GM18951 (cell line): ENCODE data around the gene CENPQ.
"Not testable (repeated sequence)": the region's sequence is repeated elsewhere in the genome, so short reads cannot be mapped to it uniquely, and the experiment has no call there.

Source experiments
- POLR2A ChIP-seq: IDR thresholded peaks from 4 replicates; pipeline ENCODE4 v1.6.1; 2011; ENCODE audit warnings: mild to moderate bottlenecking; ENCODE audit not compliant: insufficient read length, insufficient read depth; ENCODE audit errors: extremely low read depth
- in situ Hi-C: fragments of 300-500 bp; cut with MboI; formaldehyde crosslinking; loops from one replicate; pipeline ENCODE4 v1.12.0; 2022; ENCODE audit warnings: low sequenced_read_pairs, mixed read lengths, inconsistent platforms; ENCODE audit not compliant: unreplicated experiment

The CENPQ gene

DNA sequence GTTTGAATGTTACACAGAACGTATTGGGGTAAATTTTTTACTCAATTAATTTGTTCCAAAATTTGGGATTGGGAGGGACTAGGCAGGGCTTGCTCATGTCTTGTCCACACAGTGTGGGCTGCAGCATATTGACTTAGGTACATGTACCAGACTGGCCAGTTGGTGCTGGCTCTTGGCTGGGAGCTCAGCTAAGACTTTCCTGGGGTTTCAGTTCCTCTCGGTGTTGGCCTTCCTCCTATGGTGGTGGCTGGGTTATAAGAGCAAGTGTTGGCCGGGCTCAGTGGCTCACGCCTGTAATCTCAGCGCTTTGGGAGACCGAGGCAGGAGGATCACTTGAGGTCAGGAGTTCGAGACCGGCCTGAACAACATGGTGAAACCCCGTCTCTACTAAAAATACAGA is 4.9 kb downstream of the CENPQ start:
- in situ Hi-C loops: no loop called here
- TF ChIP-seq POLR2A: no peak

DNA sequence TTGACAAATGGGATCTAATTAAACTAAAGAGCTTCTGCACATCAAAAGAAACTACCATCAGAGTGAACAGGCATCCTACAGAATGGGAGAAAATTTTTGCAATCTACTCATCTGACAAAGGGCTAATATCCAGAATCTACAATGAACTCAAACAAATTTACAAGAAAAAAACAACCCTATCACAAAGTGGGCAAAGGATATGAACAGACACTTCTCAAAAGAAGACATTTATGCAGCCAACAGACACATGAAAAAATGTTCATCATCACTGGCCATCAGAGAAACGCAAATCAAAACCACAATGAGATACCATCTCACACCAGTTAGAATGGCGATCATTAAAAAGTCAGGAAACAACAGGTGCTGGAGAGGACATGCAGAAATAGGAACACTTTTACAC is 13.4 kb downstream of the CENPQ start:
- in situ Hi-C loops: not testable (repeated sequence)

DNA sequence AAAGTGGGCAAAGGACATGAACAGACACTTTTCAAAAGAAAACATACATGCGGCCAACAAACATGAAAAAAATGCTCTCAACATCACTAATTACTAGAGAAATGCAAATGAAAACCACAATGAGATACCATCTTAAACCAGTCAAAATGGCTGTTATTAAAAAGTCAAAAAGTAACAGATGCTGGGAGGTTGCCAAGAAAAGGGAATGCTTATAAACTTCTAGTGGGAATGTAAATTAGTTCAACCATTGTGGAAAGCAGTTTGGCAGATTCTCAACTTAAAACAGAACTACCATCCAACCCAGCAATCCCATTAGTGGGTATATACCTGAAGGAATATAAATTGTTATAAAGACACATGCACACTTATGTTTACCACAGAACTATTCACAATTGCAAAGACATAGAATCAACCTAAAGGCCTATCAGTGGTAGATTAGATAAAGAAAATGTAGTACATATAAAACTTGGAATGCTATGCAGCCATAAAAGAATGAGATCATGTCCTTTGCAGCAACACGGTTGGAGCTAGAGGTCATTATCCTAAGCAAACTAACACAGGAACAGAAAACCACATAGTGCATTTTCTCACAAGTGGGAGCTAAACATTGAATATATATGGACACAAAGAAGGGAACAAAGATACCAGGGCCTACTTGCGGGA is 16.3 kb downstream of the CENPQ start:
- in situ Hi-C loops: no loop called here
- TF ChIP-seq POLR2A: no peak

GRCh38 chr6:49481846-49482245 is 18.7 kb downstream of the CENPQ start:
- in situ Hi-C loops: not testable (repeated sequence)

- in situ Hi-C loops: not testable (repeated sequence)
Observed at GRCh38 chr6:49483380-49483779, 20.2 kb downstream of the CENPQ start.

- TF ChIP-seq POLR2A: no peak
- in situ Hi-C loops: no loop called here
Observed at GRCh38 chr6:49490633-49491032, 27.5 kb downstream of the CENPQ start.

DNA sequence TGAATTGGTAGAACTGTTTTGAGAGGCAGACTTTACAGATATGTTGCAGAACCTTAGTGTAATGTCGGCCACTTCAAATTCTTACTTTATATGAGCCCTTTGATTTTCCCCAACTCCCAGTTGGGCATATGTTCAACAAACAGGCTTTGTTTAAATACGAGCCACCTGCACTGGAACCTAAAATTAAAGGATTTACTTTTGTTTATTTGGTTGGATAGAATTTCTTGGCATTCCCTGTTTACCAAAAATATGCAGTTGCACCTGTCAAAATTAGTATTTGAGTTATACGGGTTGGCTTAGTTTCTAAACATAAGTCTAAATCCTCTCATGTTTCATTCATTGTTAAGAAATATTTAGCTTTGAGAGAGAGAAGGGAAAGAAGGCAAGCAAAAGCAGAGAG is 34.1 kb downstream of the CENPQ start:
- TF ChIP-seq POLR2A: no peak
- in situ Hi-C loops: no loop called here

GRCh38 chr6:49499126-49499525 is 36.0 kb downstream of the CENPQ start:
- no peak for TF ChIP-seq POLR2A

GRCh38 chr6:49499623-49500022 is 36.5 kb downstream of the CENPQ start, which contains the start of gene GLYATL3:
Gene GLYATL3 (plus strand): TSS chr6:49499923. CDS start chr6:49511991, 12,068 bp downstream.
- TF ChIP-seq POLR2A: no peak
- in situ Hi-C loops: loop anchor here (25.0 kb wide), 1 partner anchor 363 kb away; the partner anchor contains the start of gene CRISP1

More at GRCh38 chr6:49499126-49499525, 36.0 kb downstream of the CENPQ start:
- in situ Hi-C loops: no loop called here

- in situ Hi-C loops: loop anchor here (25.0 kb wide), 1 partner anchor 358 kb away; the partner anchor contains the start of gene CRISP1
- TF ChIP-seq POLR2A: no peak
Observed at GRCh38 chr6:49504666-49505065, 41.5 kb downstream of the CENPQ start.

DNA sequence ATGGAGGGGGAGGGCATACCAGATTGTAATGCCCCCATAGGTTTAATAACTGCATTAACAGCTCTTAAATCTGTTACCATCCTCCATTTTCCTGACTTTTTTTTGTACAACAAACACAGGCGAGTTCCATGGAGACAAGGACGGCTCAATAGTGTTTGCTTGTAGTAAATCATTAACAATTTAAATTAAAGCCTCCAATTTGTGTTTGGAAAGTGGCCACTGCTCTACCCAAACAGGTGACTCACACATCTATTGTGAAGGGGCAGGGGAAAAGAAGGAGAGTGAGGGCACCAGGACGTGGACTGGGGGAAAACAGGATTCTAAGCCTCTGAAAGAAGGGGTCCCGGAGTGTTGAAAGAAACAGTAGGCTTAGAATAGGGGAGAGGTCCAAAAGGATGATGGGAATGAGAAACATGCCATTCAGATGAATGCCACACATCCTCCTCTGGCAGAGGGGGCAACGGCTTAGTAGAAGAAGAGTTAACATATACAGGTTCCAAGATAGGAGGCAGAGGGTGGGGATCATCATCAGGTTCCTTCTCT is 43.5 kb downstream of the CENPQ start:
- no peak for TF ChIP-seq POLR2A
- in situ Hi-C loops: loop anchor here (25.0 kb wide), 1 partner anchor 356 kb away; the partner anchor contains the start of gene CRISP1

- in situ Hi-C loops: loop anchor here (25.0 kb wide), 1 partner anchor 353 kb away; the partner anchor contains the start of gene CRISP1
- TF ChIP-seq POLR2A: no peak
Observed at GRCh38 chr6:49509342-49509741, 46.2 kb downstream of the CENPQ start.

- in situ Hi-C loops: loop anchor here (25.0 kb wide), 1 partner anchor 349 kb away; the partner anchor contains the start of gene CRISP1
- no peak for TF ChIP-seq POLR2A
Observed at GRCh38 chr6:49513153-49513989, 50.2 kb downstream of the CENPQ start.

DNA sequence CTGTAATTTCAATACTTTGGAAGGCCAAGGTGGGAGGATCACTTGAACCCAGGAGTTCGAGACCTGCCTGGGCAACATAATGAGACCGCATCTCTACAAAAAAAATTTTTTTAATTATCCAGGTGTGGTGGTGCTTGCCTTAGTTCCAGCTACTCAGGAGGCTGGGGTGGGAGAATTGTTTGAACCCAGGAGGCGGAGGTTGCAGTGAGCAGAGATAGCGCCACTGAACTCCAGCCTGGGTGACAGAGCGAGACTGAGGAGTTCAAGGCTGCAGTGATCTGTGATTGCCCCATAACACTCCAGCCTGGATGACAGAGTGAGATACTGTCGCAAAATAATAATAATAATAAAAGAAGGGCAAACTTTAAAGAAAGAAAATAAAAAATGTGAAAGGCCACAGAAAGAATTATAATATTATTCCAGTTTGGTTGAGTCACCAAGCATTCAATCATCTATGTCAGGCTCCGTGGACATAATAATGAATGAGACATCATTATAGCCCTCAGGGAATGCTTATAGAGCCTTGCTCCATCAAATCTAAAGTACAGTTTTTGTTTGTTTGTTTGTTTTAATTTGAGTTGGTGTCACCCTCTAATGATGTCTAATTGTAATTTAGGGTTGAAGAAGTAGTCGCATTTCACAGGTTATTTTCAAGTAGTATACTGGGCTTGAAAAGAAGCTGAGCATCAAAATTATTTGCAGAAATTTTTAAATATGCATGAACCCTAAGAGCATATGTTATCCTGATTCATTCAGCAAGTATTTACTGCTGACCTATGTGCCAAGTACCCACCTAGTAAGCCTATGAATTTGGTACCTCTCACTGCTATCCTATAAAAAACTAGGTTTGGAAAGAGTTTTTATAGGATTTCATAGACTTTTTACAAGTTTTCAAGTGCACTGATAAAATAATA is 51.7 kb downstream of the CENPQ start:
- no peak for TF ChIP-seq POLR2A
- in situ Hi-C loops: loop anchor here (25.0 kb wide), 1 partner anchor 347 kb away; the partner anchor contains the start of gene CRISP1
